IPS DF 19.7 (cell line): ENCODE results near the gene MUC6.

Experiments used
- DNase-seq: peaks from one replicate; pipeline ENCODE4 v3.0.0-alpha.2; 2013; ENCODE audit warnings: low read depth, low spot score

MUC6 gene

DNA sequence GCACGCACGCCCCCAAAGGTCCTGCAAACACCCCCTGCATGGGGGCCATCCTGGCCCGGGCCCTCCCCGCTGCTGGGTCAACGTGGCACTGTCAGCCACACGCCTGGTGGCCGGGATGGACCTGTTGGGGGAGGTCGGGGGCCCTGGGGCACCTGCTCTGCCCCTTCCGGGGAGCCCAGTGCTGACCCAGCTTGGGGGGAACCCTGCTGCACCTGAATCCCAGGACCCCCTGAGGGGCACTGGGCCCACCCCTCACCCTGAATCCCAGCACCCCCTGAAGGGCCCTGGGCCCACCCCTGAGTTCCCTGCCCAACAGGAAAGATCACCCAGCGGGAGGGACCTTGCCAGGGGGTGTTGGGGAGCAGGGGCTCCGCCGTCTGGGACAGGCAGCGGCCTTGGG lies 413 bp upstream of the MUC6 start:
- DNase-seq, result no peak

DNA sequence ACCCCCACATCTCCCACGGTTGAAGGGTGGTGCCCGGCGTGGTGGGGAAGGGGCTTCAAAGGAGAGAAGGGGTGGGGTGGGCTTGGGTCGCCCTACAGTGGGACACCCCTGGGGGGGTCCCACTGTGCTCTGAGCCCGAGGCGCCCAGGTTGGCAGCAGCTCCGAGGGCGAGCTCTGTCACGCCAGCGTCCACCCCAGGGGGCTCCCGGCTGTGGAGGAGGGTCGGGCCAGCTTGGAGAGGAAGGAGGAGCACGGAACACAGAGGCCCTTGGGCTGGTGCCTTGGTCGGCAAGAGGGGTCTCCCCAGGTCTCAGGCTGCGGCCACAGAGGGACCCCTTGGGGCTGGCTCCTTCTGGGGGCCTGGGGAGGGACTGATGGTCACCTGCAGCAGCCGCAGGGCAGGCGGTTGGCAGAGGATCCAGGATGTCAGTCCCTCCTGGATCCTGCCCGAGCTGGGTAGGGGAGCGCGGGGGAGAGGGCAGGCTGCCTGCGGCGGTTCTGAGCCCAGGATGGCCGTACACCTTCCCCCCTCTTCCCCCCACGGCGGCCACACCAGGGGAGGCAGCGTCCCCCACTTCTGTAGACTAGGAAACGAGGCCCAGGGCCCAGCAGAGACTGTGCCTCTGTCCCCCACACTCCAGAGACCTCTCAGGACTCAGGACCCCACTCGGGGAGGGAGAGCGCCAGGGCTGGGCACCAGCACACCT lies 788 bp downstream of the MUC6 start:
- no peak for DNase-seq

DNA sequence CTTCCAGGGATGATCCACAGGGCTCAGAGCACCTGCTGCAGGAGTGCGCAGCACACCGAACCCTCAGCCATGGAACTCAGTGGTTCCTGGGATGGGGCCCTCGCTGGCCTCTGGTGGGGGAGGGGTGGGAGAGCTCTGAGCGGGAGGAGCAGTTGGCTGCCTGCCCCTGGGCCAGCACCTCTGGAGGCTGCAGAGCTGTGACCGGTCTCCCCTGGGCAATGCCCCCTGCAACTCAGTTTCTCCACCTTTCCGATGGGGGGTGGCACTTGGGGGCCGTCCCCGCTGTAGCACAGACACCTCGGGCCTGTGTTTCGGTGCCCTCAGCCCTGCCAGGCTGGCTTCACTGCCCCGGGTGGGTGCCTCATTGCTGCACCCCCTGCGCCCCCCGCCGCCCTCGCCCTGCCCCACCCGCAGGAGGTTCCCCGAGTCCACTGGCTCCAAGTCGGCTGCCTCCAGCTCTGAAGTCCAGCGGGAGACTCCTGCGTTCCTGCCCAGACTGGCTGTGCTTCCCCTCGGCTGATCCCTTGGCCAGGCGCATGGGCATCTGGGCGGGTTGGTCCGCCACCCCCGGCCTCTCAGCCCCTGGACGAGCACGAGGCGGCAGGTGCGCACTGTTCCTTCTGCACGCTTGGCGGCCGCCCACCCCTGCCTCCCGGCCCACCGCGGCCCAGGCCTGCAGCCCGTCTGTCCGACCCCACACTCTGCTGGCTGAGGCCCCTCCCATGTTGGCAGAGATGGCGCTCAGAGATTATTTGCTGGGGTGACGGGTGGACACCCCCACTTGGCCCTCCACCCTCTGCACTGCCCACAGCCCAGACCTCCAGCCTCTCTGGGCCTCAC lies 1.8 kb downstream of the MUC6 start:
- no peak for DNase-seq

DNA sequence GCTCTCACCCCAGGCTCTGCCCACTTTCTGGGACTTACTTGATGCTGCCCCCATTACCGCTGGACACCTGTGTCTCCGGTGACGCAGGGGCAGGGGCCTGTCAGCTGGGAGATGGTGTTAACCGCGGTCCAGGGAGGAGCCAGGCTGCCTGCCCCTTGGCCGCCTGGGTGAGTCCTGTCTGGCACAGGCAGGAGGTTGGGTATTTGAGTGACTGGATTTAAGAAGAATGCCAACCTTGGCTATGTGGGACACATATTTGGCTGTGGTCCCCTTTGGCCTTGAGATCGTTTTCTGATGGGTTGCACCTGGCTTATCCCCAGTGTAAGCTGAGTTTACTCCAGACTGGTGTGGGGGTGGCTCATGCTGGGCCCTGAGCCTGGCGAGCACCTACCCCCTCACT lies 2.5 kb downstream of the MUC6 start:
- no peak for DNase-seq

DNA sequence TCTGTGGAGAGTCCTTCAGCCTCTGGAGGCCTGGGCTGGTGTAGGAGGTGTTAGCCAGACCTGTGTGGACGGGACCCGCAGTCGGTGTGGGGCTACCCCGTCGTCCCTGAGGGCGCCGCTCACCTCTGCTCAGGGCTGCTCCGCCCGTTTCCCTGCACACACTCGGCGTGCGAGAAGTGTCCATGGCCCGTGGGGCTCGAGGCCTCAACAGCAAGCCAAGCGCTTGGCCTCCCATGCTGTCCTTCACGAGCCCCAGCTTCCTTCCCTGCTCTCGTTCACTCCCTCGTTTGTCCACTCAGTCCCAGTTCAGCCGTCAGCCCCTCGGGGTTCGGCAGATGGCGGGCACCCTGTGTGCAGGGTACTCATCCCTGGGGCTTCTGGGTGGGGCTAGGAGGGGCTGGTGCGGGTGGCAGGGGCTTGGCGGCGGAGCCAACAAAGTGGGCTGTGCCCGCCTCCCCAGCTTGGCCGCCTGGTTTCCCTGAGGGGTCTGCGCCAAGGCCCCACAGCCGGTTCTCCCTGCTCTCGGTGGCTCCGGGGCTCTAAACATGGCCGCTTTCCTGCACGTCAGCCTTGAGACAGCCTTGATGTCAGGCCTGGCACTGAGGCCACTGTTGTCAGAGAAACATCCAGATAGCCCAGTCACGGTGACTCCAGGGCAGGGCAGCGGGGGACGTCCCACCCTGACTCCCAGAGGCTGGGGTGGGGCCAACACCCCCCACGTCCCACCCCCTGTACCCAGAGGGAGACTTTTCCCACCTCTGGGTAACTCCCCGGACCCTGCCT lies 3.3 kb downstream of the MUC6 start:
- DNase-seq, result no peak

DNA sequence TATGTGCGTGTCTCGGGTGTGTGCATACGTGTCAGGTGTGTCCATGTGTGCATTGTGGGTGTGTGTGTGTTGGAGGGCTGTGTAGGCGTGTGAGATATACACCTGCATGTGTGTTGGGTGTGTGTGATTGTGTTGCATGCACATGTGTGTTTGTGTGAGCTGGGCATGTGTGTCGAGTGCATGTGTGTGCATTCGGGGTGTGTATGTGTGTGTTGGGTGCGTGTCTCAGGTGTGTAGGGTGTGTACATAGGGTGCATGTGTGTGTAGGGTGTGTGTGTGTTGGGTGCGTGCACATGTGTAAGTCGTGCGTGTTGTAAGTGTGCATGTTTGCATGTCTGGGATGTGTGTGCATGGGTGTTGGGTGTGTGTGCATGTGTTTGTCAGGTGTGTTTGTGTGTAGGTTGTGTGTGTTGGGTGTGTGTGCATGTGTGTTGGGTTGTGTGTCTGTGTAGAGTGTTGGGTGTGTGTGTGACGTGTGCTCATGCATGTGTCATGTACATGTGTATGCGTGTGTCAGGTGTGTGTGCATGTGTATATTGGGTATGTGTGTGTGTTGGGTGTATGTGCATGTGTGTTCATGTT lies 4.1 kb downstream of the MUC6 start:
- no peak for DNase-seq

DNA sequence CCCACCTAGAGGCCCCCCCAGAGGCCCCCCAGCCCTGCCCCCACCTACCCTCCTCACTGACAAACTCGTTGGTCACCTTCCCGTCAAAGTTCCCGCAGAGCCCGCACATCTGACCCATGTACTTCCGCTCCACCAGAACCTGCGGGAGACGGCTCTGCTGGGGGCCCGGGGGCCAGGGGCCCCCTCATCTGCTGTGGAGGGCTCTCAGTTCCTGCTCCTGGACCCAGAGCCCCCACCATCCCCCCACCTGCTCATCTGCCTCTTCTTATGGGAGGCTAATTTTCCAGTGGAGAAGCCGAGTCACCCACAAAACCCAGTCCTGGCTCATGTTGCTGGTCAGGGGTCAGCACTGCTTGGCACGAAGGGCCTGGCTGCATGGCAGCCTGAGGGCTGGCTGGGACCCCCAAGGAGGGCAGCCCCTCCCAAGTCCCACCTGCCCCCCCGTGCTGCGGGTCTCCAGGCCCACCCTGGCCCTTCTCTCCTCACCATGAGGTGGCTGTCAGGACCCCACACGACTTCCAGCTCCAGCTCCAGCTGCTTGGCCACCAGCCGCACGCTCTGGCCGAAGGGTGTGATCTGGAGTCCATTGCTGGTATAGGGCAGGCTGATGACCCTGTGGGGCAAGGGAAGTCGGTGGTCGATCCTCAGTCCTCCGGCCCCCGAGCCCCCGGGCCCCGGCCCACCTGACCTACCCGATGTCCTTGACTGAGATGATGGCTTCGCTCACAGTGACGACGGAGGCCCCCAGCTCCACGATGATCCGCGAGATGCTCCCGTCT lies 5.2 kb downstream of the MUC6 start:
- no peak for DNase-seq

DNA sequence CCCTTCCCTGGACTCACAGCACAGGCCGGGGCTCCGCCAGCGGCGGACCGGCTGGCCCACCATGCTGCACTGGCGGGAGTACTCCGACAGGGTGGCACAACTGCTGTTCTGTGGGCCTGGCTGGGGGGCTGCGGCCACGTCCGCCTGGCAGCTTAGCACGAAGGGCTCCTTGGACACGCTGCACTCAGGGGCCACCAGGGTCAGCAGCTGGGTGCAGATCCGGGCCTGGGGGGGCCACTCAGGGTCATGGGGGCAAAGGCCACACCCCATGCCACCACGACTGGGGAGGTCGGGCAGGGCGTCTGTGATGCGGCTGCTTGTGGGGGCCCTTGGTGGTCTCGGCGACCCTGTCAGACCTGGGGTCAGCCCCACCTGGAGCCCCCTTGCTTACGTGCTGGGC lies 6.0 kb downstream of the MUC6 start:
- DNase-seq, result no peak

DNA sequence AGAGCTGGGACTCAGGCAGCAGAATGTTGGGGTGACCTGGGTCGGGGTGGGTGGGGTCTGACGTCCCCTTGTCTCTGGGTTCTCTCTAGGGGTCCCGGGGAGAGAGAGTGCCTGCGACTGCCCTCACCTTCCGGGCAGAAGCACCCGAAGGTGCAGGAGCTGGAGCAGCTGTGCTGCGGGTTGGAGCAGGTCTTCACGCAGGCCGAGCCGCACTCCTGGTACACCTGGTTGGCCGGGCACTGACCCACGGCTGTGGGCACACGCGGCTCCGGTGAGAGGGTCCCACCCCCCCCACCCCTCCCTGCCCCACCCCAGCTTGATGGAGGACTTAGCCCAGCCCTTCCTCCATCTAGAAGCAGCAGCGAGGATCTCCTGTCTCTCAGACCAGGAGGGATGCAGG lies 6.4 kb downstream of the MUC6 start:
- DNase-seq, result no peak

DNA sequence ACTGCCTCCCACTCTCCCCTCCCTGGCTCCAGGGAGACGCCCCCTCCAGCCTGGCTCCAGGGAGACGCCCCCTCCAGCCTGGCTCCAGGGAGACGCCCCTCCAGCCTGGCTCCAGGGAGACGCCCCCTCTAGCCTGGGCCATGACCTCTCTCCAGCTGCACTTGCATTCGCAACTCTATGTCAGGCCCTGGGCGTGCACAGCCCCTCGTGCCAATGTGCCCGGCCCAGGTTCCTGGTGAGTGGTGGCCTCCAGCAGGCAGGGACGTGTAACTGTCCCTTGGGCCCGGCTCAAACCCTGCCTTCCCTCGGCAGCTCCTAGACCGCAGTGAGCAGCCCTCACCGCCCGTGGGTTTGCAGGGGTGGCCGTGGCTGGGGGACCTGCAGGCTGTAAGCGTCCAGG lies 6.9 kb downstream of the MUC6 start:
- no peak for DNase-seq

DNA sequence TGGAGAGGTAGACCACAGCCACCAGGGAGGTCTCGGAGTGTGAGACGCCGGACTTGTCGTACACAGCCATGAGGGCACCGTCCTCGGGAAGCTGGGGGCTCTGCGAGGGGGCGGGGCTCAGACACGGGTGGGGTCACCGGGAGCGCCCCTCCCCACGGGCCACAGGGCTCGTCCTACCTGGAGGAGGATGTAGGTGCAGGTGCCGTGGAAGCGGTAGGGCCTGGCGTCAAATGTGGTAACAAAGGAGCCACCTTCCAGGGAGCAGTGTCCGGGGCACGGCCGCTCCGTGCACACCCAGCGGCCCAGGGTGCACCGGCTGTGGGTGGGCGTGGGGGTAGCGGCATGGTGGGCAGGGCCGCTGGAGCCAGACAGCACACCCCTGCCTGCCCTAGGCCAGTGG lies 7.5 kb downstream of the MUC6 start:
- no peak for DNase-seq

DNA sequence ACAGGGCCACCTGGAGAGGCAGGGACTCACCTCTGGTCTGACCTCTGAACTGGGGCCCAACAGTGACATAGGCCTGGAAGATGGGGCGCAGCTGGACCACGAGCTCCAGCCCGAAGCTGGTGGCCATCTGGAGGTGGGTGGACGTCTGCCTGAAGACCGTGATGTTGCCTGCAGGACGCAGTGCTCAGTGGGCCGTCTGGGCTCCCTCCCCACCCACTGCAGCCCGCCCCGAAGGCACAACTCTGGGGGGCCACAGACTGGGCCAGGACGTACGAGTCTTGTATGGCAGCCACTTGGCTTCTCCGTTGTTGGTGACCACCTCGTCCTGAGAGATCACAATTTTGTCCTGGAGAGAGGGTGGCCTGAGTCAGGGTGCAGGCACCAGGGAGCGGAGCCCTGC lies 7.9 kb downstream of the MUC6 start:
- DNase-seq, result no peak

DNA sequence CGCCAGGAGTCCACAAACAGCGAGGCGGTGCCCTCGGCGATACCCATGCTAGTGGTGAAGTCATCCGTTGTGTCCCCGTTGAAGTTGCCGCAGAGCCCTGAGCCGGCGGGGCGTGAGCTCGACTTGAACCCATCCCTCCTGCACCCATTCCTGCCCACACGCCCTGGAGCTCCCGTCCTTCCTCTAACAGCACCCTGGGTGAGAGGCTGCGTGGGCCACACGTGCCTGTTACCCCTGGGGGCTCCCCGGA lies 8.3 kb downstream of the MUC6 start:
- no peak for DNase-seq

DNA sequence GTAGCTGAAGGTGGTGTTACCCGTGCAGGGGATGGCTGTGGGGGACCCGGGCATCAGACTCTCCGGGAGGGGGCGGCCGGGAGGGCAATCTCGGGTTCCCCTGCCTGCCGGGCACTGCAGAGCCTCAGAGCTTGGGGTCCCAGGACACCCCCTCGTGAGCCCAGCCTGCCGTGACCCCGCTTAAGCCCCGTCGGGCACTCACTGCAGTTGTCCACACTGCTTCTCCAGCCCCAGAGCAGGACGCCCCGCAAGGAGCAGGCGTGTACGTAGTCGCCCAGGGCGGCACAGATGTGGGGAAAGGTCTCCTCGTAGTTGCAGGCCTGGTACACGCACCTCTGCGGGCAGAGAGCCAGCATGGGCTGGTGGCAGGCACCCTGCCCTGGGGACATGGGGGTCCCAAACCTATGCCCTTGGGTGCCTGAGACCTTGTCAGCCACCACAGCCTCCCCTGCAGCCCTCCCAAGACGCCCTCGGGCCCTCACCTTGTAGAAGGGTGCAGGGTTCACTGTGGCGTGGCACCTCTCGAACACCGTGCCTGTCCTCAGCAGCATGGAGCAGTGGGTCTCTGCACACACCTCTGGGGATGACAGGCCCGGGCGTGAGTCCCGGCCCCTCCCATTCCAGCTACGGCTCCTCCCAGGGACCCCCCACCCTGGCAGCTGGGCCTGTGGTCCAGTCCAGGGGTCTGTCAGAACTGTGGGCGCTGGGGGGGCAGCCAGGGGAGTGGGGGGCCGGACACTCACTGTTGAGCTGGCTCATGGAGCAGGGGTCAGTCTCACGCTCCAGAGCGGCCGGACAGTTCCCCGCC lies 8.8 kb downstream of the MUC6 start:
- no peak for DNase-seq

DNA sequence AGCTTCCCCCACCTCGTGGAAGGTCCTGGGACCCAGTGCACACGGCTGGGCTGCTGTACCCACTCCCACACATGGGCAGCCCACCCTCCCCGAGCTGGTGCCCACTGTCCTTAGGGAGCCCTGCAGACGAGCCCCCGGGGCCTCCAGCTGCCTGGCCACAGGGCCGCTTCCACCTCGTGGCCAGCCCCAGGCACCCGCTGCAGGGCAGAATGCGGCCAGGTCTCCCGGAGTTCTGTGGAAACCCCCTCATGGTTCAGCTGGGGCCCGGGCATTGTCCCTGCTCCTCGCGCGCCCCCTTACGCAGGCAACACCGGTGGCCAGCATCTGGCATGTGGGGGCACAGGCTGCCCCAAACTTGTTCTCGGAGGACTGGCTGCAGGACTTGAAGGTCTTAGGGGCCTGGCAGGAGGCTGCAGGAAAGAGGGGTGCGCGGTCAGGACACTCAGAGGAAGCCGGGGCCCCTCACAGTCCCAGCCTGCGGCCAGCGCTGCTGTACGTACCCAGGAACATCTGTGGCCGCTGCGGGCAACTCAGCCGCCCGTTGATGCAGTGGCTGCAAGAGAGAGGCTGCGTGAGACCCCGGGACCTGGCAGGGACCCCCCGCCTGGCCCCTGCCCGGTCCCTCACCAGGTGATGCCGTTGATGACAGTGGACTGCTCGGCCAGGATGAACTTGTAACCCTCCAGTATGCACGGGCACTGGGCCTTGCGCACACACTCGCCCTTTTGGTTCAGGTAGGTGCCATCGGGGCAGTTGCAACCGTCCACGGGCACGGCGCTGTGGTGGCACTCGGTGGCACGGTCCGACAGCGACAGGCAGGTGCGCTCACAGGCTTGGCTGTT lies 9.7 kb downstream of the MUC6 start:
- no peak for DNase-seq

DNA sequence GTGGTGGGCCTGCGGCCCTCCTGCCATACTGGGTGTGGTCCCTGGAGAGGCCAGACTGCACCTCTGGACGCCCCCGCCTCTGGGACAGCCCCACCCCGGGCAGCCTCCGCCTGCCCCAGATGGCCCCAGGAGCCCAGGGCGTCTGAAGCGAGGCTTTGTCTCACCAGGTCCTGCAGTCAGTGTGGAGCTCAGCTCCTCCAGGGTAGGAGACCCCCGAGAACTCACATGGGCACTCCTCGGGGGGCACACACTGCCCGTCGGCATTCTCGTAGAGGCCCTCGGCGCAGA lies 10.4 kb downstream of the MUC6 start:
- DNase-seq, result no peak

DNA sequence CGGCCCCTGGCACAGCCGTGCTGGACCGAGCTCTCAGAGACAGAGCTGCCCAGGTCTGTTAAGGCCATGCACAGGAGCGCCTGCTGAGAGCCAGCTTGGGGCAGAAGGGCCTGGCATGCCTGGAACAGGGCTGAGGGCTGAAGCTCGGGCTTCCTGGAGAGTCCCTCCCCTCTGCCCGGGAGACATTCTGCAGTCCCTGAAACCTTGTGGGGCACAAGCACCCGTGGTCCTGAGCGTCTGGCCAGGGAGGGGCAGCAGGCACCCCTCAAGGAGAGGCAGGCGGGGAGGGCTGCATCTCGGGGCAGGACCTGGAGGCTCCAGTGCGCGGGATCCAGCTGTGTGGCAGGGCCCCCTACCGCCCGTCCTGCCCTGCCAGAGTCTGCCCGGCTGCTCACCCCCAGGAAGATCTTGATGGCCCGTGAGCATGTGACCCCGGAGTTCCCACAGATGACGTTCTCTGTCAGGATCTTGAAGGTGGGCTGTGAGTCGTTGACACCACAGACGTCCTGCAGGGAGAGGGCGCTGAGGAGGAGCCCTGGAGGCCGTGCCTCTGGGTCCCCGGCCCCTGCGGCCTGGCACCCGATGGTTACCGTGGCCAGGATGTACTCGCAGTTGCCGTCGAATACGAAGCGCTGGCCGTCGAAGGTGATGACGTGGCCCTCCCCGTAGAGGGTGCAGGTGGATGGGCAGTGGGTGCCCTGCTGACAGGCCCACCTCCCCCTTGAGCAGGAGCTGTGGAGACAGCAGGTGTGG lies 10.9 kb downstream of the MUC6 start:
- DNase-seq, result no peak

DNA sequence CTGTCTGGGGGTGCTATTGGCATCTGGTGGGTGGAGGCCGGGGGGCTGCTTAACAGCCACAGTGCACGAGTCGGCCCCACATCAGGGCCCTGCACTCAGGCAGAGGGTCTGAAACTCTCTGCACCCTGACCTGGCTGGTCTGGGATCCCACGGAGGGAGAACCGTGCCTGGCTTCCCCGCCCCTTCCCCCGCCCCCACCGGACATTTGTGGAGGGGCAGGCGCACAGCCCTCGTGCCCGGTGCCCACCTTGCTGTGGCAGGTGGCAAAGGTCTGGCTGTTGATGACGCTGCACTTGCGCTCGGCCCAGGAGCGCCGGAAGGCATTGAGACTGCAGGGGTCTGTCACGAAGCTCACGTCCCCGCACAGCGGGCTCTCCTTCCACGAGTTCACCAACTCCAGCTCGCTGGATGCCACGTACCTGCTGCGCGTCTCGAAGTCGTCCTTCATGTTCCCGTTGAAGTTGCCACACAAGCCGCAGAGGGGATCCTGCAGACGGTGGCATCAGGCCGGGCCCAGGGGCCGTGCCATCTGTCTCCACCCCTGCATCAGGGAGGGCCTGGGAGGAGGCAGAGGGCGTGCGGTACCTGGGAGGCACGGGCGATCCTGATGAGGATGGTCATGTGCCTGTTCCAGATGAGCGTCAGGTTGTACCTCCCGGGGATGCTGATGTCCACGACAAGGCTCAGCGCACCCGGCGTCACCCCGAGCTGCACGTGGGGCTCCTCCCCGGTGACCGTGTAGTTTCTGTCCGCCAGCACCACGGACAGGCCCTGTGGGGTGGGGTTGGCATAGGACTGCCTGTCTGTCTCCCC lies 11.7 kb downstream of the MUC6 start:
- DNase-seq, result no peak
